Stimulated activated CD4-positive, alpha-beta T cell treated with anti-CD3 and anti-CD28 coated beads, TNF-alpha, amount 100 ng/mL, for 1 hour (primary cell): Measurements from ENCODE around the gene EFNA5.

Source experiments
- DNase-seq, 3 donors: peaks; one replicate each; pipeline ENCODE4 v3.0.0-alpha.2; 2020; ENCODE audit warnings: low read depth in 3 of 3, low spot score in 1 of 3

The EFNA5 gene

GRCh38 chr5:107673039-107673367 is 2.3 kb upstream of the EFNA5 start:
- DNase-seq: no peak

GRCh38 chr5:107672211-107673038 is 1.7 kb upstream of the EFNA5 start:
- no peak for DNase-seq

- no peak for DNase-seq
These were observed 1.0 kb upstream of the EFNA5 start for GRCh38 chr5:107671742-107672210.

- DNase-seq: no peak
These were observed 428 bp downstream of the EFNA5 start for GRCh38 chr5:107670087-107670931.

- no peak for DNase-seq
These were observed 1.4 kb downstream of the EFNA5 start for GRCh38 chr5:107669096-107670031.

- DNase-seq: no peak
These were observed 2.3 kb downstream of the EFNA5 start for GRCh38 chr5:107668154-107669095.

- DNase-seq: no peak
These were observed 4.6 kb downstream of the EFNA5 start for GRCh38 chr5:107666051-107666655.

GRCh38 chr5:107665036-107665570 is 5.6 kb downstream of the EFNA5 start:
- DNase-seq: no peak

- no peak for DNase-seq
These were observed 7.0 kb downstream of the EFNA5 start for GRCh38 chr5:107663697-107664096.

- DNase-seq: no peak
These were observed 9.1 kb downstream of the EFNA5 start for GRCh38 chr5:107661650-107662044.

GRCh38 chr5:107661038-107661649 is 9.6 kb downstream of the EFNA5 start:
- no peak for DNase-seq

- no peak for DNase-seq
These were observed 12.2 kb downstream of the EFNA5 start for GRCh38 chr5:107658528-107658927.

- DNase-seq: no peak
These were observed 14.9 kb downstream of the EFNA5 start for GRCh38 chr5:107655831-107656230.

- DNase-seq: no peak
These were observed 15.9 kb downstream of the EFNA5 start for GRCh38 chr5:107654827-107655226.

GRCh38 chr5:107653685-107654084 is 17.1 kb downstream of the EFNA5 start:
- no peak for DNase-seq

GRCh38 chr5:107652839-107653607 is 17.7 kb downstream of the EFNA5 start:
- DNase-seq: no peak

GRCh38 chr5:107652408-107652807 is 18.3 kb downstream of the EFNA5 start:
- DNase-seq: no peak

- DNase-seq: no peak
These were observed 19.4 kb downstream of the EFNA5 start for GRCh38 chr5:107651325-107651724.
